IMR-90 (cell line): ENCODE measurements around the gene SCRG1. TPM values are rescaled to one million over a fixed set of nuclear protein-coding genes. Genes with fewer than 3 reads are reported as not detected.

Experiments
- ATAC-seq: fragments of 200-7000 bp; cut with Tn5 transposase; 2 replicates; pipeline ENCODE4 v1.9.1; 2020; ENCODE audit warnings: low read depth, mild to moderate bottlenecking, moderate library complexity
- BruUV-seq: library from RNA; stranded (reverse); fragments of 400-500 nt; replicated peaks from 2 replicates; lab custom pipeline; 2021; lab: Mats Ljungman, UMichigan
- CTCF ChIA-PET: fragments of 300-600 bp; formaldehyde crosslinking; extraction: SDS; loops from one replicate; lab custom pipeline; 2021; ENCODE audit warnings: antibody characterized with exemption; lab: Yijun Ruan, JAX
- POLR2A ChIA-PET: fragments of 300-600 bp; sonication (Branson Sonifier 250); formaldehyde crosslinking; loops from one replicate; lab custom pipeline; 2022; ENCODE audit warnings: antibody characterized with exemption; ENCODE audit not compliant: unreplicated experiment; lab: Charles Lee
- DNase-seq: peaks from one replicate; pipeline ENCODE4 v3.0.0; 2013
- H2AFZ ChIP-seq: replicated peaks from 2 replicates; pipeline ENCODE3; 2013; ENCODE audit warnings: low read length, mild to moderate bottlenecking; ENCODE audit not compliant: poor library complexity
- H2AK5ac ChIP-seq: 2 replicates; pipeline ENCODE4 v1.6.1; 2013; ENCODE audit warnings: low read depth, low read length, inconsistent platforms
- H2AK9ac ChIP-seq: replicated peaks from 2 replicates; pipeline ENCODE3; 2013; ENCODE audit warnings: mild to moderate bottlenecking, low read depth, low read length, moderate library complexity; ENCODE audit not compliant: poor library complexity
- H2BK120ac ChIP-seq: 2 replicates; pipeline ENCODE4 v1.6.1; 2013; ENCODE audit warnings: low read depth, low read length, inconsistent platforms
- H2BK15ac ChIP-seq: 3 replicates; pipeline ENCODE4 v1.6.1; 2013; ENCODE audit warnings: low read depth, low read length, inconsistent platforms
- H2BK20ac ChIP-seq: 2 replicates; pipeline ENCODE4 v1.6.1; 2013; ENCODE audit warnings: low read depth, mild to moderate bottlenecking, inconsistent platforms, low read length, moderate library complexity
- H2BK5ac ChIP-seq: 2 replicates; pipeline ENCODE4 v1.6.1; 2013; ENCODE audit warnings: mild to moderate bottlenecking, low read depth, low read length, inconsistent platforms; ENCODE audit not compliant: poor library complexity, severe bottlenecking
- H3K14ac ChIP-seq: replicated peaks from 2 replicates; pipeline ENCODE4 v1.6.1; 2013; ENCODE audit warnings: low read depth, low read length, inconsistent platforms
- H3K18ac ChIP-seq: 2 replicates; pipeline ENCODE4 v1.6.1; 2013; ENCODE audit warnings: low read depth, low read length, control low read depth
- H3K23ac ChIP-seq: 2 replicates; pipeline ENCODE4 v1.6.1; 2013; ENCODE audit warnings: low read depth, low read length, inconsistent platforms
- H3K27ac ChIP-seq: 2 replicates; pipeline ENCODE4 v1.5.1; 2013; ENCODE audit warnings: mild to moderate bottlenecking, control low read depth, low read length; ENCODE audit not compliant: insufficient read depth
- H3K27me3 ChIP-seq: 2 replicates; pipeline ENCODE4 v1.6.1; 2013; ENCODE audit warnings: low read length; ENCODE audit not compliant: control insufficient read depth, insufficient read depth
- H3K36me3 ChIP-seq: 2 replicates; pipeline ENCODE4 v1.6.1; 2013; ENCODE audit warnings: low read length, mixed read lengths; ENCODE audit not compliant: control insufficient read depth, insufficient read depth
- H3K4ac ChIP-seq: 2 replicates; pipeline ENCODE4 v1.6.1; 2013; ENCODE audit warnings: low read depth, low read length, inconsistent platforms
- H3K4me1 ChIP-seq: 2 replicates; pipeline ENCODE4 v1.6.1; 2013; ENCODE audit warnings: low read length, mixed read lengths; ENCODE audit not compliant: control insufficient read depth, insufficient read depth
- H3K4me2 ChIP-seq: 2 replicates; pipeline ENCODE4 v1.6.1; 2013; ENCODE audit warnings: low read depth, mild to moderate bottlenecking, control low read depth, low read length, moderate library complexity
- H3K4me3 ChIP-seq: 2 replicates; pipeline ENCODE4 v1.5.1; 2013; ENCODE audit warnings: low read depth, mild to moderate bottlenecking, control low read depth, low read length, moderate library complexity; ENCODE audit not compliant: insufficient read depth
- H3K56ac ChIP-seq: 2 replicates; pipeline ENCODE4 v1.6.1; 2013; ENCODE audit warnings: low read length, inconsistent platforms; ENCODE audit not compliant: insufficient read depth; ENCODE audit errors: extremely low read depth
- H3K79me1 ChIP-seq, 2 experiments: 2 replicates each; pipeline ENCODE4 v1.6.1; 2013; ENCODE audit warnings: low read length in 2 of 2, inconsistent platforms in 1 of 2, low read depth in 1 of 2
- H3K9ac ChIP-seq: 2 replicates; pipeline ENCODE4 v1.6.1; 2013; ENCODE audit warnings: low read depth, low read length, control low read depth
- H3K9me1 ChIP-seq: 2 replicates; pipeline ENCODE4 v1.6.1; 2013; ENCODE audit warnings: low read length, inconsistent platforms; ENCODE audit not compliant: insufficient read depth
- H3K9me3 ChIP-seq: 2 replicates; pipeline ENCODE4 v1.6.1; 2013; ENCODE audit warnings: low read length; ENCODE audit not compliant: control insufficient read depth, insufficient read depth
- H4K20me1 ChIP-seq: 2 replicates; pipeline ENCODE4 v1.6.1; 2013; ENCODE audit warnings: low read length, inconsistent platforms; ENCODE audit not compliant: insufficient read depth
- H4K5ac ChIP-seq: 2 replicates; pipeline ENCODE4 v1.6.1; 2013; ENCODE audit warnings: mild to moderate bottlenecking, low read depth, low read length, control low read depth
- H4K8ac ChIP-seq, 2 experiments: 2 replicates each; pipeline ENCODE4 v1.6.1; 2013; ENCODE audit warnings: low read depth in 2 of 2, low read length in 2 of 2, control low read depth in 1 of 2, inconsistent platforms in 1 of 2
- H4K91ac ChIP-seq: 2 replicates; pipeline ENCODE4 v1.6.1; 2013; ENCODE audit warnings: low read depth, low read length, inconsistent platforms; ENCODE audit not compliant: insufficient read depth
- FOS ChIP-seq: fragments of 150-350 bp; IDR thresholded peaks from 2 replicates; pipeline ENCODE4 v1.6.1; 2016; ENCODE audit warnings: low read depth, low read length
- MAFK ChIP-seq: IDR thresholded peaks from 2 replicates; pipeline ENCODE4 v1.6.1; 2012; ENCODE audit warnings: low read depth, low read length, improper control_type of control experiment
- RAD21 ChIP-seq: IDR thresholded peaks from 2 replicates; pipeline ENCODE4 v1.6.1; 2012; ENCODE audit warnings: low read length, improper control_type of control experiment
- SMC3 ChIP-seq: fragments of 150-350 bp; IDR thresholded peaks from 2 replicates; pipeline ENCODE4 v1.6.1; 2016; ENCODE audit warnings: low read depth, mild to moderate bottlenecking, antibody characterized with exemption, low read length, moderate library complexity
- WGBS, 2 experiments: methylation state at CpG; one replicate each; pipeline versions ENCODE4 v1.1.5 to v1.1.7; 2013; ENCODE audit warnings: missing lambda C conversion rate in 2 of 2; ENCODE audit not compliant: insufficient read length in 1 of 2; ENCODE audit errors: extremely low coverage in 2 of 2; 5-methylcytosine and 5-hydroxymethylcytosine counted together
- dilution Hi-C: fragments of 300-500 bp; cut with HindIII; formaldehyde crosslinking; loops from one replicate; pipeline ENCODE4 v1.14.3; 2018; ENCODE audit warnings: low sequenced_read_pairs; ENCODE audit not compliant: unreplicated experiment
- in situ Hi-C: fragments of 300-500 bp; cut with MboI; formaldehyde crosslinking; loops from 3 replicates; pipeline ENCODE4 v1.14.3; 2019; ENCODE audit warnings: low sequenced_read_pairs, inconsistent platforms, mixed read lengths
- intact Hi-C: fragments of 100-400 bp; cut with micrococcal nuclease; formaldehyde crosslinking; loops from 2 replicates; pipeline ENCODE4 v1.10.0; 2022
- polyA plus RNA-seq, 3 experiments: library from polyadenylated mRNA; depleted of rRNA; stranded (reverse); fragments of >200 nt; gene quantifications; 2 replicates each; pipeline ENCODE4 v1.2.3, GENCODE V29; 2012; ENCODE audit warnings: low replicate concordance in 1 of 3
- total RNA-seq: library from RNA; depleted of rRNA; stranded (reverse); fragments of >200 nt; gene quantifications from 2 replicates; pipeline ENCODE4 v1.2.3, GENCODE V29; 2012

The SCRG1 gene
- total and polyA plus RNA-seq, 2 of the 4 experiments (the other 2 are of a cell fraction) = under 0.01 to 0.22 TPM

DNA sequence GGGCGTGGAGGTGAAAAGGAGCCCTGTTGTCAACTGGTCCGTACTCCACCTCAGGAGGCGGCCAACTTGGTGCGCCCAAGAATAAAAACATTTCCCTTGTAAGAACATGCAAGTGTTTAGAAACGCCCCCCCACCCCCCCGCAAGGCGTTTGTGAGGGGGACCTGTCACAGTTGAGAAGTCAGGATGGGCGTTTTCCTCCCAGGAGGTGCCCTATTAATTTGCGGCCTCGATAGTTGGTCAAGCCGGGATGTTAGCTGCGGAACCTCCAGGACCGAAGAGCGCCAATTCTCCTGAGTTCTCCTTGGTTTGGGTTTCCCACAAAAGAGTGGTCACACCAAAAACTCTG lies 28.8 kb downstream of the SCRG1 start:
- peak overlapping the region; percentile 78 for H3K18ac ChIP-seq
- H2BK15ac ChIP-seq = 0 out of 3 replicates have a peak overlapping the region, but pooled peaks have one; percentile 37
- dilution Hi-C loops (no loop called here), in situ Hi-C loops (no loop called here), intact Hi-C loops (loop anchor here (1.0 to 5.0 kb wide), 2 partner anchors 36 to 912 kb away; partner anchors contain the start of genes CEP44, FBXO8 and HMGB2)
- peak overlapping the region; percentile 86 for H2BK5ac ChIP-seq
- H3K79me1 ChIP-seq = peaks cover 2 to 7% of the 10 kb centered on the region in 2 experiments; a peak in 1 of 4 replicates
- no peaks in the 10 kb centered on the region for H3K36me3 ChIP-seq
- ChIA-PET POLR2A (interaction anchor here (0.6 to 1.0 kb wide), 3 partner anchors 32 to 514 kb away, joined by 3 to 10 read pairs (median 5); partner anchors contain the start of gene HMGB2), CTCF (interaction anchor here (0.9 kb wide), 1 partner anchor 9 kb away, joined by 3 read pairs; no protein-coding TSS in a partner anchor)
- H3K56ac ChIP-seq = peak overlapping the region; percentile 91
- 0 out of 2 replicates have a peak, but pooled peaks cover 5% of the 10 kb centered on the region for H3K9me1 ChIP-seq
- H2AK9ac ChIP-seq = peak overlapping the region; percentile 65
- 0 out of 2 replicates have a peak overlapping the region, but pooled peaks have one; percentile 60 for H2BK120ac ChIP-seq
- H3K4me3 ChIP-seq = peak overlapping the region; percentile 85
- peak overlapping the region; percentile 71; the same call in 1 of the 2 replicates for H4K5ac ChIP-seq
- peak overlapping the region; percentile 97 for H2AFZ ChIP-seq
- H2BK20ac ChIP-seq = no peak overlapping the region
- H3K9me3 ChIP-seq = no peaks in the 10 kb centered on the region
- peak overlapping the region; percentile 95 for H3K9ac ChIP-seq
- H3K27ac ChIP-seq = peak overlapping the region; percentile 78
- no peak; the same call in 1 of the 2 replicates for ATAC-seq
- BruUV-seq = no TSS peak
- H3K27me3 ChIP-seq = no peaks in the 10 kb centered on the region
- no peaks in the 10 kb centered on the region; the same call in 1 of the 2 replicates for H3K4me1 ChIP-seq
- peak overlapping the region; percentile 92 for H3K23ac ChIP-seq
- WGBS, 2 experiments = 0% methylated on average over 4 of the region's 14 CpGs; no CpG with 5 or more reads in 1 of the 2 experiments
- no peak for DNase-seq
- no peaks in the 10 kb centered on the region for H4K20me1 ChIP-seq
- peak overlapping the region; percentile 84 for H3K4ac ChIP-seq
- peak overlapping the region; percentile 96 for H3K4me2 ChIP-seq
- peak overlapping the region; percentile 57; the same call in 1 of the 2 replicates for H2AK5ac ChIP-seq
- TF ChIP-seq RAD21 (no peak), SMC3 (no peak), MAFK (no peak), FOS (no peak)
- peak overlapping the region; percentile 65 to 87; a peak in 3 of 4 replicates for H4K8ac ChIP-seq
- H3K14ac ChIP-seq = peak overlapping the region; percentile 80
- H4K91ac ChIP-seq = peak overlapping the region; percentile 83
